HG02763 (cell line): ENCODE measurements around the gene E2F2.

Source experiments
- ATAC-seq: cut with Tn5 transposase; IDR thresholded peaks from one replicate; pipeline ENCODE4 v1.9.1; 2021; ENCODE audit warnings: mild to moderate bottlenecking, moderate library complexity; ENCODE audit not compliant: unreplicated experiment

E2F2 gene

DNA sequence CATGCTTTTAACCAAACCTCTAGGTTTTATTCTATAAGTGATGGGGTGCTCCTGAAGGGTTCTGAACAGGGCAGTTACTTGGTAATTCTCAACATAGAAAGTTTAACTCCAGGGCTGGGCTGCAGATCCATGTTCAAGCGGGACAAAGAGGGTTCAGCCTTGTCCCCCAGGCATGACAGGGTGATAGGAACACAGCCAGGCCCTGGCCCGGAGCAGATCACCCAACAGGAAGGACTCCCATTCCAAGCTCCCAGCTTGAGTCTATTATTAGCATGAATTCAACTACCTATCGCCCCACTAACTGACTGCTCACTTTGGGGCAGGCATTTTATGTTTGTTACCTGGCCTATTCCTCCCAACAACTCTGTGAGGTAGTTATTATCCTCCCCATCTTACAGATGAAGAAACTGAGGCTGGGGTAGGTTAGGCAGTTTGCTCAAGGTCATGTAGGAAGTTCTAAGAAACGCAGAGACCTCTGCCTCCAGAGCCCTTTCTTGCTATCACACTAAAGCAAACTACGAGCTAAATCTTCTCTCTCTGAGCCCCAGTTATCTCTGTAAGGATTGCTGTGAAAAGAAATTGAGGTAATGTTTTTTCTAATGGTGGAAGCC is 61.6 kb downstream of the E2F2 start:
- ATAC-seq = no peak

GRCh38 chr1:23466423-23466989 is 64.5 kb downstream of the E2F2 start:
- no peak for ATAC-seq

DNA sequence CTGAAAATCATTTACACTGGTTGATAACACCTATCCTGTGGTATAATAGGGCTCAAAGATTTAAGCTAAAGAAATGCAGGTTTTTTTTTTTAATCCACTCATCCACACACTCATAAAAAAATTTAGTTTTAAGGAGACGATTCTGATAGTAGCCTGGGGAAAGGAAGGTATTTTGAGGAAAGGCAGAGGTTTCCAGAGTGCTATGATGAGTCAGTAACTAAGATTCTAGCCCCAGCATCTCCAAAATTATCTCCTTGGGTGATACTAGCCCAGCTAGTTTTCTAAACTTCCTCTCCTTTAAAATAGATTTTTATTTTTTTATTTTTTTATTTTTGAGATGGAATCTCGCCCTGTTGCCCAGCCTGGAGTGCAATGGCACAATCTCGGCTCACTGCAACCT is 67.7 kb downstream of the E2F2 start:
- no peak for ATAC-seq

DNA sequence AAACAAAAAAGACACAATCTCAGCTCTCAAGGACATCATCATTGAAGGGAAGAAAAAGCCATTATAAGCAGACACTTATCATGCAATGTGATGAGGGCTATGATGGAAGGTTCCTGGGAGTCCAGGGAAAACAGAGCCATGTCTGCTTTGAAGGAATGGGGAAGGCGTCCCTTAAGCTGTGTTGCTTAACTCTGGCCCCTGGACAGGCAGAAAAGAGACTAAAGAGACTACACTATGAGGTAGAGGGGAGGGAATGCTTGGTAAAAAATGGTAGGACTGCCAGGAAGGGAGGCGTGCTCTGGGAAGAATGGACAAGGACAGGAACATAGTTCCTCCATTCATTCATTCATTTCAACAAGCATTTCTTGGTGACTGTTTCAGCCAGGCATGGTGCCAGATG is 68.3 kb downstream of the E2F2 start:
- no peak for ATAC-seq

DNA sequence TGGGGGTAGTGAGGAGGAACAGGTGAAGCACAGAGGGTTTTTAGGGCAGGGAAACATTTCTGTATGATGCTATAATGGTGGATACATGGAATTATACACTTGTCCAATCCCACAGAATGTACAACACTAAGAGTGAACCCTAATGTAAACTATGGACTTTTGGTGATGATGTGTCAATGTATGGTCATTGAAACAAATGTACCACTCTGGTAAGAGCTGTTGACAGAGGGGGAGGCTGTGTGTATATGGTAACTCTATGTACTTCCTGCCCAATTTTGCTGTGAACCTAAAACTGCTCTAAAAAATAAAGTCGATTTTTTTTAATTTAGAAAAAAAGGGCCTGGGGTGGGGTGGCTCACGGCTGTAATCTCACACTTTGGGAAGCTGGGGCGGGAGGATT is 70.0 kb downstream of the E2F2 start:
- no peak for ATAC-seq

DNA sequence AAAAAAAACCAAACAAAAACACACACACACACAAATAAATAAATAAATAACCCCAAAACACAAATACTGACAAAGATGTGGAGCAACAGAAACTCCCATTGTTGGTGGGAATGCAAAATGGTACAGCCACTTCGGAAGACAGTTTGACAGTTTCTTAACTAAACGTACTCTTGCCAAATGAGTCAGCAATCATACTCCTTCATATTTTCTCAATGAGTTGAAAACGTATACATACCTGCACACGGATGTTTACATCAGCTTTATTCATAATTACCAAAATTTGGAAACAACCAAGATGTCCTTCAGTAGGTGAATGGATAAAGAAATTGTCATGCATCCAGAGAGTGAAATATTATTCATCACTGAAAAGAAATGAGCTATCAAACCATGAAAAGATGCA is 70.5 kb downstream of the E2F2 start:
- ATAC-seq = no peak

- ATAC-seq = no peak
These were observed 71.7 kb downstream of the E2F2 start for GRCh38 chr1:23459338-23459757.
